H1 (cell line): ENCODE measurements around the gene NKG7. TPM values are rescaled to one million over a fixed set of nuclear protein-coding genes. Genes with fewer than 3 reads are reported as not detected.

ENCODE experiments used
- CHD2 ChIP-seq: IDR thresholded peaks from 2 replicates; pipeline ENCODE4 v1.6.1; 2012; ENCODE audit warnings: low read length, improper control_type of control experiment
- FOSL1 ChIP-seq: IDR thresholded peaks from 2 replicates; pipeline ENCODE4 v1.6.1; 2011; ENCODE audit warnings: mild to moderate bottlenecking, low read depth, low read length, moderate library complexity; ENCODE audit not compliant: insufficient read depth
- GTF2F1 ChIP-seq: IDR thresholded peaks from 2 replicates; pipeline ENCODE4 v1.6.1; 2012; ENCODE audit warnings: low read depth, low read length, improper control_type of control experiment, borderline replicate concordance
- KDM4A ChIP-seq: IDR thresholded peaks from one replicate; pipeline ENCODE4 v1.7.1; 2012; ENCODE audit warnings: low read depth, mild to moderate bottlenecking, moderate library complexity, low read length, inconsistent platforms; ENCODE audit not compliant: severe bottlenecking
- KDM5A ChIP-seq: fragments of 200-600 bp; IDR thresholded peaks from 2 replicates; pipeline ENCODE4 v1.7.1; 2012; ENCODE audit warnings: mild to moderate bottlenecking, low read length, inconsistent platforms, mixed read lengths
- MAFK ChIP-seq: IDR thresholded peaks from 2 replicates; pipeline ENCODE4 v1.6.1; 2012; ENCODE audit warnings: low read depth, mild to moderate bottlenecking, improper control_type of control experiment, low read length
- POLR2A ChIP-seq, 2 experiments: IDR thresholded peaks; 1 replicate in 1 of 2; 2 replicates in 1 of 2; pipeline ENCODE4 v1.6.1; 2011; ENCODE audit warnings: low read depth in 2 of 2, low read length in 2 of 2, mild to moderate bottlenecking in 2 of 2; ENCODE audit errors: control extremely low read depth in 1 of 2
- SP2 ChIP-seq: IDR thresholded peaks from 2 replicates; pipeline ENCODE4 v1.6.1; 2012; ENCODE audit warnings: mild to moderate bottlenecking, low read length, inconsistent platforms
- SRF ChIP-seq: IDR thresholded peaks from 2 replicates; pipeline ENCODE4 v1.6.1; 2011; ENCODE audit warnings: mild to moderate bottlenecking, low read depth, low read length, moderate library complexity
- SUZ12 ChIP-seq: fragments of 200-600 bp; sonication (generic); IDR thresholded peaks from 2 replicates; pipeline ENCODE4 v1.6.1; 2012; ENCODE audit warnings: mild to moderate bottlenecking, inconsistent platforms, low read length, moderate library complexity, mixed read lengths
- TAF1 ChIP-seq: IDR thresholded peaks from 2 replicates; pipeline ENCODE4 v1.6.1; 2011; ENCODE audit warnings: mild to moderate bottlenecking, low read depth, low read length
- TBP ChIP-seq: IDR thresholded peaks from 2 replicates; pipeline ENCODE4 v1.6.1; 2011; ENCODE audit warnings: low read depth, low read length, improper control_type of control experiment
- polyA plus RNA-seq, 7 experiments: library from polyadenylated mRNA; depleted of rRNA in 3 of 7; stranded (reverse) in 5 of 7; unstranded in 2 of 7; fragments of >200 nt in 5 of 7; fragments of 200-250 nt in 2 of 7; gene quantifications; 1 replicate in 5 of 7; 2 replicates in 1 of 7; 4 replicates in 1 of 7; pipeline versions ENCODE4 v1.2.1 to v1.2.3, GENCODE V29; 2011 to 2013; ENCODE audit warnings: missing spikeins in 2 of 7, mixed read lengths in 2 of 7
- total RNA-seq: library from RNA; stranded (reverse); fragmentation: NEBNext Ultra II Directional; extraction: Animal tissue kit (Norgen Biotek cat#: 25700); gene quantifications from 2 replicates; pipeline ENCODE4 v1.2.1, GENCODE V29; 2021
- TF ChIP-seq, protein P1 (sequence below): IDR thresholded peaks from 2 replicates; pipeline ENCODE4 v1.6.1; 2012; ENCODE audit warnings: inconsistent platforms

NKG7 gene
- total and polyA plus RNA-seq, 2 of the 8 experiments (the other 6 are each of a cell fraction or from before 2014, with no cell fraction given), result not detected

DNA sequence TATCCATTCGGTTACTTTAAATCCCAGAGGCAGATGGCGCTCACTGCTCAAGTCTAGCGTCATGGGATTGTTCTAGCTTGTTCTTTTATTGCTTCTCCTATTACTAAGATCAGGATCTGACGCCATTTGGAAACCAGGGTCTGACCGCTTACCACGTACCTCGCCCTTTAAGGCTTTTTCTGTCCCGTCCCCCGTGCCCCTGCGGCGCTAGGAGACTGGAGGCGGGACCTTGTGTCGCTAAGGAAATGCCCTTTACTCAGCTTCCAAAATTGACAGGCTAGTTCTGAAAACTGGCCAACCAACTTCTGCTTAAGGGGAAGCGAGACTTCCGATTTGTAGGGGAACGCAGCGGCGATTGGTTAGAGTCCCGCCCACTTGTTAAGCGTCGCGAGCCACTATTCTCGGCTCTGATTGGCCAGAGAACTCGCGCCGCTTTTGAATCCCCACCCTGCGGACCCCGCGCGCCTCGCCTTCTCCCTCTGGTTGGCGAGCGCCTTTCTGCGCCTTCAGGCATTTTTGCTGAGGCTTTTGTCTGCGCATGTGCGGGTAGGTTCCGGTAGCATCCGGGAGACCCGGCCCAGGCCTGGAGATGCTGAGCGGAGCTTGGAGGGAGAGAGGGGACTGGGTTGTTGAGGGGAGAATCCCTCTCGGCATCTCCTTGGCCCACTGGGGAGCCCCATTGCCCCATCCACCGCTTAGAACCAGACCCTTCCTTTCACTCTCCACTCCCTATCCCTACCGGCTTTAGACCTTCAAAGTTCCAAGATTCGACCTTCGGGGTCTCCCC lies 21.8 kb upstream of the NKG7 start (continued):
- TF ChIP-seq SRF (0 out of 2 replicates have a peak, but pooled peaks have one; percentile 46), KDM5A (no peak), CHD2 (peak; percentile 76), TAF1 (peak; percentile 82), KDM4A (peak; percentile 46), TBP (peak; percentile 53), SUZ12 (no peak), SP2 (peak; percentile 49), MAFK (no peak), GTF2F1 (no peak), POLR2A (IDR thresholded peaks at IDR 0.05; ENCODE audit: control extremely low read depth in 1 of 2, low read depth in 2 of 2, low read length in 2 of 2) (peak; percentile 75 to 85), FOSL1 (peak; percentile 68; the same call in 1 of the 2 replicates)
- TF ChIP-seq, protein P1, sequence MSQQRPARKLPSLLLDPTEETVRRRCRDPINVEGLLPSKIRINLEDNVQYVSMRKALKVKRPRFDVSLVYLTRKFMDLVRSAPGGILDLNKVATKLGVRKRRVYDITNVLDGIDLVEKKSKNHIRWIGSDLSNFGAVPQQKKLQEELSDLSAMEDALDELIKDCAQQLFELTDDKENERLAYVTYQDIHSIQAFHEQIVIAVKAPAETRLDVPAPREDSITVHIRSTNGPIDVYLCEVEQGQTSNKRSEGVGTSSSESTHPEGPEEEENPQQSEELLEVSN, result peak; percentile 90
- TF ChIP-seq, all 59 proteins: peak for 17
